ENCODE results near the gene HS2ST1.

GRCh38 chr1:87121711-87122163, 207.3 kb downstream of the HS2ST1 start:
- TF ChIP-seq CTCF (IDR thresholded peaks at IDR 0.05) (no peak), POLR2A (IDR thresholded peaks at IDR 0.05) (no peak), EP300 (IDR thresholded peaks at IDR 0.05) (no peak)
